Measurements from ENCODE around the gene LZTS3. TPM values are rescaled to one million over a fixed set of nuclear protein-coding genes. Genes with fewer than 3 reads are reported as not detected.

LZTS3 gene
- total and polyA plus RNA-seq, 2 of the 13 experiments (the other 11 are each of a cell fraction or from before 2014, with no cell fraction given): 10.1 to 31.3 TPM

GRCh38 chr20:3173610-3174441 is 477 bp upstream of the LZTS3 start (continued):
- TF ChIP-seq AGO2 (optimal IDR thresholded peaks at IDR 0.05; ENCODE audit: low read depth, low read length): peak; percentile 97
- peak; percentile 89 for TF ChIP-seq ZNF619 (CRISPR knock-in tag; IDR thresholded peaks at IDR 0.05)
- TF ChIP-seq ZNF138 (CRISPR knock-in tag; IDR thresholded peaks at IDR 0.05; ENCODE audit: low read depth): peak; percentile 95; the same call in 1 of the 2 replicates
- TF ChIP-seq SNAPC2 (CRISPR knock-in tag; IDR thresholded peaks at IDR 0.05): peak; percentile 79; the same call in 1 of the 2 replicates
- no peak for TF ChIP-seq GMEB2 (CRISPR knock-in tag; IDR thresholded peaks at IDR 0.05; ENCODE audit: low read depth)
- TF ChIP-seq ELF3 (CRISPR knock-in tag; IDR thresholded peaks at IDR 0.05): peak; percentile 79; the same call in 1 of the 2 replicates
- TF ChIP-seq ZNF547 (CRISPR knock-in tag; IDR thresholded peaks at IDR 0.05): peak; percentile 89; the same call in 1 of the 2 replicates
- peak; percentile 95; the same call in 1 of the 2 replicates for TF ChIP-seq CHCHD3 (CRISPR knock-in tag; IDR thresholded peaks at IDR 0.05)
- peak; percentile 72 for TF ChIP-seq BRD4 (CRISPR knock-in tag; IDR thresholded peaks at IDR 0.05)
- TF ChIP-seq, protein P1, sequence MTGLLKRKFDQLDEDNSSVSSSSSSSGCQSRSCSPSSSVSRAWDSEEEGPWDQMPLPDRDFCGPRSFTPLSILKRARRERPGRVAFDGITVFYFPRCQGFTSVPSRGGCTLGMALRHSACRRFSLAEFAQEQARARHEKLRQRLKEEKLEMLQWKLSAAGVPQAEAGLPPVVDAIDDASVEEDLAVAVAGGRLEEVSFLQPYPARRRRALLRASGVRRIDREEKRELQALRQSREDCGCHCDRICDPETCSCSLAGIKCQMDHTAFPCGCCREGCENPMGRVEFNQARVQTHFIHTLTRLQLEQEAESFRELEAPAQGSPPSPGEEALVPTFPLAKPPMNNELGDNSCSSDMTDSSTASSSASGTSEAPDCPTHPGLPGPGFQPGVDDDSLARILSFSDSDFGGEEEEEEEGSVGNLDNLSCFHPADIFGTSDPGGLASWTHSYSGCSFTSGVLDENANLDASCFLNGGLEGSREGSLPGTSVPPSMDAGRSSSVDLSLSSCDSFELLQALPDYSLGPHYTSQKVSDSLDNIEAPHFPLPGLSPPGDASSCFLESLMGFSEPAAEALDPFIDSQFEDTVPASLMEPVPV (CRISPR knock-in tag; IDR thresholded peaks at IDR 0.05): peak; percentile 93
- TF ChIP-seq, protein P2, sequence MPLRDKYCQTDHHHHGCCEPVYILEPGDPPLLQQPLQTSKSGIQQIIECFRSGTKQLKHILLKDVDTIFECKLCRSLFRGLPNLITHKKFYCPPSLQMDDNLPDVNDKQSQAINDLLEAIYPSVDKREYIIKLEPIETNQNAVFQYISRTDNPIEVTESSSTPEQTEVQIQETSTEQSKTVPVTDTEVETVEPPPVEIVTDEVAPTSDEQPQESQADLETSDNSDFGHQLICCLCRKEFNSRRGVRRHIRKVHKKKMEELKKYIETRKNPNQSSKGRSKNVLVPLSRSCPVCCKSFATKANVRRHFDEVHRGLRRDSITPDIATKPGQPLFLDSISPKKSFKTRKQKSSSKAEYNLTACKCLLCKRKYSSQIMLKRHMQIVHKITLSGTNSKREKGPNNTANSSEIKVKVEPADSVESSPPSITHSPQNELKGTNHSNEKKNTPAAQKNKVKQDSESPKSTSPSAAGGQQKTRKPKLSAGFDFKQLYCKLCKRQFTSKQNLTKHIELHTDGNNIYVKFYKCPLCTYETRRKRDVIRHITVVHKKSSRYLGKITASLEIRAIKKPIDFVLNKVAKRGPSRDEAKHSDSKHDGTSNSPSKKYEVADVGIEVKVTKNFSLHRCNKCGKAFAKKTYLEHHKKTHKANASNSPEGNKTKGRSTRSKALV (CRISPR knock-in tag; IDR thresholded peaks at IDR 0.05): peak; percentile 66
- TF ChIP-seq ZNF567 (CRISPR knock-in tag; IDR thresholded peaks at IDR 0.05; ENCODE audit: borderline replicate concordance): no peak; the same call in 1 of the 2 replicates
- peak; percentile 96; the same call in 1 of the 2 replicates for TF ChIP-seq ZNF780A (CRISPR knock-in tag; IDR thresholded peaks at IDR 0.05)
- TF ChIP-seq ZNF350 (CRISPR knock-in tag; IDR thresholded peaks at IDR 0.05; ENCODE audit: borderline replicate concordance, low read depth): peak; percentile 99
- peak; percentile 48; the same call in 1 of the 2 replicates for TF ChIP-seq ZBTB39 (CRISPR knock-in tag; IDR thresholded peaks at IDR 0.05)
- peak; percentile 50 for TF ChIP-seq BCL6 (CRISPR knock-in tag; IDR thresholded peaks at IDR 0.05)
- peak; percentile 83; the same call in 1 of the 2 replicates for TF ChIP-seq TGIF2 (CRISPR knock-in tag; IDR thresholded peaks at IDR 0.05)
- peak; percentile 87; the same call in 1 of the 2 replicates for TF ChIP-seq ZBTB42 (CRISPR knock-in tag; IDR thresholded peaks at IDR 0.05)
